ENCODE data around the gene NR6A1. TPM values are rescaled to one million over a fixed set of nuclear protein-coding genes. Genes with fewer than 3 reads are reported as not detected.
A peak's percentile ranks its signal among the peaks of the same experiment; 100 is the strongest.

NR6A1 gene
- polyA plus RNA-seq, 6 donors from 2014 or later, result 0.08 to 0.11 TPM; not detected in 4

- H3K27ac Mint-ChIP-seq, result no peak overlapping the region
- no peaks in the 10 kb centered on the region for H3K9me3 Mint-ChIP-seq
- no peak for DNase-seq
- no peak overlapping the region for H3K4me3 Mint-ChIP-seq
- no peaks in the 10 kb centered on the region for H3K4me1 Mint-ChIP-seq
- ATAC-seq (ENCODE audit: low read depth in 2 of 2), result no peak
- H3K27me3 Mint-ChIP-seq, result no peaks in the 10 kb centered on the region
- no peaks in the 10 kb centered on the region for H3K36me3 Mint-ChIP-seq
These were observed 233.2 kb downstream of the NR6A1 start for GRCh38 chr9:124537926-124538325.

GRCh38 chr9:124535846-124536245 is 235.3 kb downstream of the NR6A1 start:
- Mint-ChIP-seq H3K4me3 (no peak overlapping the region), H3K27me3 (no peaks in the 10 kb centered on the region), H3K9me3 (no peaks in the 10 kb centered on the region), H3K4me1 (no peaks in the 10 kb centered on the region), H3K36me3 (no peaks in the 10 kb centered on the region), H3K27ac (peak overlapping the region in 2 of 6 donors; percentile 71 to 79)
- ATAC-seq (ENCODE audit: low read depth in 2 of 2) (no peak), DNase-seq (no peak)

- Mint-ChIP-seq H3K27ac (peak overlapping the region in 1 of 6 donors; percentile 67), H3K4me1 (no peaks in the 10 kb centered on the region), H3K9me3 (no peaks in the 10 kb centered on the region), H3K4me3 (no peak overlapping the region), H3K27me3 (no peaks in the 10 kb centered on the region), H3K36me3 (no peaks in the 10 kb centered on the region)
- ATAC-seq (ENCODE audit: low read depth in 2 of 2) (no peak), DNase-seq (no peak)
These were observed 238.2 kb downstream of the NR6A1 start for GRCh38 chr9:124532897-124533296.

- Mint-ChIP-seq H3K4me3 (no peak overlapping the region), H3K9me3 (no peaks in the 10 kb centered on the region), H3K36me3 (no peaks in the 10 kb centered on the region), H3K27ac (no peak overlapping the region), H3K4me1 (no peaks in the 10 kb centered on the region), H3K27me3 (no peaks in the 10 kb centered on the region)
- ATAC-seq (ENCODE audit: low read depth in 2 of 2) (no peak), DNase-seq (no peak)
These were observed 240.0 kb downstream of the NR6A1 start for GRCh38 chr9:124531115-124531514.

GRCh38 chr9:124530246-124530645 is 240.9 kb downstream of the NR6A1 start:
- no peak for DNase-seq
- no peak overlapping the region for H3K4me3 Mint-ChIP-seq
- no peaks in the 10 kb centered on the region for H3K27me3 Mint-ChIP-seq
- H3K36me3 Mint-ChIP-seq, result no peaks in the 10 kb centered on the region
- H3K27ac Mint-ChIP-seq, result peak overlapping the region in 1 of 6 donors; percentile 39
- no peaks in the 10 kb centered on the region for H3K4me1 Mint-ChIP-seq
- no peaks in the 10 kb centered on the region for H3K9me3 Mint-ChIP-seq
- ATAC-seq (ENCODE audit: low read depth in 2 of 2), result no peak

- no peaks in the 10 kb centered on the region for H3K36me3 Mint-ChIP-seq
- H3K27me3 Mint-ChIP-seq, result no peaks in the 10 kb centered on the region
- no peak overlapping the region for H3K4me3 Mint-ChIP-seq
- H3K9me3 Mint-ChIP-seq, result no peaks in the 10 kb centered on the region
- no peak overlapping the region for H3K27ac Mint-ChIP-seq
- no peak for DNase-seq
- no peak for ATAC-seq (ENCODE audit: low read depth in 2 of 2)
- H3K4me1 Mint-ChIP-seq, result no peaks in the 10 kb centered on the region
These were observed 243.3 kb downstream of the NR6A1 start for GRCh38 chr9:124527781-124528180.

- no peaks in the 10 kb centered on the region for H3K4me1 Mint-ChIP-seq
- H3K36me3 Mint-ChIP-seq, result no peaks in the 10 kb centered on the region
- H3K9me3 Mint-ChIP-seq, result no peaks in the 10 kb centered on the region
- no peak for DNase-seq
- H3K27ac Mint-ChIP-seq, result no peak overlapping the region
- no peak for ATAC-seq (ENCODE audit: low read depth in 2 of 2)
- H3K27me3 Mint-ChIP-seq, result no peaks in the 10 kb centered on the region
- no peak overlapping the region for H3K4me3 Mint-ChIP-seq
These were observed 244.9 kb downstream of the NR6A1 start for GRCh38 chr9:124526174-124526573.

- H3K9me3 Mint-ChIP-seq, result no peaks in the 10 kb centered on the region
- no peaks in the 10 kb centered on the region for H3K27me3 Mint-ChIP-seq
- H3K27ac Mint-ChIP-seq, result no peak overlapping the region
- DNase-seq (no peak), ATAC-seq (ENCODE audit: low read depth in 2 of 2) (no peak)
- H3K36me3 Mint-ChIP-seq, result peaks cover 0 to 3% of the 10 kb centered on the region in 2 donors
- H3K4me3 Mint-ChIP-seq, result no peak overlapping the region
- H3K4me1 Mint-ChIP-seq, result no peaks in the 10 kb centered on the region
These were observed 248.7 kb downstream of the NR6A1 start for GRCh38 chr9:124522121-124523098.

- Mint-ChIP-seq H3K27me3 (no peaks in the 10 kb centered on the region), H3K36me3 (peaks cover 0 to 3% of the 10 kb centered on the region in 2 donors)
These were observed 250.0 kb downstream of the NR6A1 start for GRCh38 chr9:124521142-124521541.

GRCh38 chr9:124520206-124520596 is 250.9 kb downstream of the NR6A1 start:
- ATAC-seq (ENCODE audit: low read depth in 2 of 2) (no peak), DNase-seq (no peak)
- H3K4me3 Mint-ChIP-seq, result no peak overlapping the region
- no peaks in the 10 kb centered on the region for H3K27me3 Mint-ChIP-seq
- no peaks in the 10 kb centered on the region for H3K9me3 Mint-ChIP-seq
- no peak overlapping the region for H3K27ac Mint-ChIP-seq
- H3K4me1 Mint-ChIP-seq, result no peaks in the 10 kb centered on the region
- peaks cover 0 to 3% of the 10 kb centered on the region in 2 donors for H3K36me3 Mint-ChIP-seq

More at GRCh38 chr9:124521142-124521541, 250.0 kb downstream of the NR6A1 start:
- Mint-ChIP-seq H3K4me3 (no peak overlapping the region), H3K9me3 (no peaks in the 10 kb centered on the region), H3K4me1 (no peaks in the 10 kb centered on the region), H3K27ac (no peak overlapping the region)
- DNase-seq, result no peak
- ATAC-seq (ENCODE audit: low read depth in 2 of 2), result no peak

GRCh38 chr9:124518116-124518515 is 253.0 kb downstream of the NR6A1 start:
- Mint-ChIP-seq H3K9me3 (no peaks in the 10 kb centered on the region), H3K36me3 (peaks cover 0 to 3% of the 10 kb centered on the region in 2 donors), H3K27ac (no peak overlapping the region), H3K27me3 (peaks cover 2 to 4% (median 3%) of the 10 kb centered on the region in 3 donors), H3K4me1 (peaks cover 0 to 2% (median 0%) of the 10 kb centered on the region in 3 donors), H3K4me3 (no peak overlapping the region)
- ATAC-seq (ENCODE audit: low read depth in 2 of 2) (no peak), DNase-seq (no peak)

- ATAC-seq (ENCODE audit: low read depth in 2 of 2), result no peak
- Mint-ChIP-seq H3K27me3 (peaks cover 4 to 8% (median 6%) of the 10 kb centered on the region in 3 donors), H3K9me3 (no peaks in the 10 kb centered on the region), H3K4me3 (no peak overlapping the region), H3K4me1 (peaks cover 0 to 4% (median 0%) of the 10 kb centered on the region in 3 donors), H3K27ac (peak overlapping the region in 1 of 6 donors; percentile 45), H3K36me3 (peaks cover 0 to 3% of the 10 kb centered on the region in 2 donors)
- no peak for DNase-seq
These were observed 253.5 kb downstream of the NR6A1 start for GRCh38 chr9:124517600-124517999.

GRCh38 chr9:124514874-124515273 is 256.2 kb downstream of the NR6A1 start:
- no peak overlapping the region for H3K27ac Mint-ChIP-seq
- peaks cover 4 to 32% (median 26%) of the 10 kb centered on the region in 3 donors for H3K27me3 Mint-ChIP-seq
- H3K9me3 Mint-ChIP-seq, result no peaks in the 10 kb centered on the region
- no peak overlapping the region for H3K4me3 Mint-ChIP-seq
- no peaks in the 10 kb centered on the region for H3K36me3 Mint-ChIP-seq
- no peak for ATAC-seq (ENCODE audit: low read depth in 2 of 2)
- peaks cover 2 to 9% (median 7%) of the 10 kb centered on the region in 3 donors for H3K4me1 Mint-ChIP-seq
- DNase-seq, result no peak

- Mint-ChIP-seq H3K4me3 (no peak overlapping the region), H3K9me3 (no peaks in the 10 kb centered on the region), H3K27me3 (peaks cover 4 to 32% (median 26%) of the 10 kb centered on the region in 3 donors), H3K36me3 (no peaks in the 10 kb centered on the region), H3K4me1 (peaks cover 2 to 9% (median 7%) of the 10 kb centered on the region in 3 donors), H3K27ac (no peak overlapping the region)
- DNase-seq (no peak), ATAC-seq (ENCODE audit: low read depth in 2 of 2) (no peak)
These were observed 257.0 kb downstream of the NR6A1 start for GRCh38 chr9:124514125-124514524.

Data from naive B cell (primary cell).